GM12878 (cell line): Measurements from ENCODE around the gene RPL27. TPM values are rescaled to one million over a fixed set of nuclear protein-coding genes. Genes with fewer than 3 reads are reported as not detected.

Experiments used
- BACH1 ChIP-seq: fragments of 450-650 bp; IDR thresholded peaks from 2 replicates; pipeline ENCODE4 v1.6.1; 2017; ENCODE audit warnings: mild to moderate bottlenecking, borderline replicate concordance
- BCL11A ChIP-seq: IDR thresholded peaks from 2 replicates; pipeline ENCODE4 v1.6.1; 2011; ENCODE audit warnings: low read depth, low read length
- CBX3 ChIP-seq: fragments of 200-600 bp; sonication (generic); IDR thresholded peaks from 2 replicates; pipeline ENCODE4 v1.6.1; 2016; ENCODE audit warnings: low read depth, borderline replicate concordance
- CBX5 ChIP-seq: sonication (generic); IDR thresholded peaks from 2 replicates; pipeline ENCODE4 v1.6.1; 2016; ENCODE audit warnings: low read depth, moderate library complexity, mild to moderate bottlenecking, inconsistent platforms
- CHD1 ChIP-seq: IDR thresholded peaks from 2 replicates; pipeline ENCODE4 v1.6.1; 2012; ENCODE audit warnings: low read depth, low read length, improper control_type of control experiment
- CREM ChIP-seq: IDR thresholded peaks from 2 replicates; pipeline ENCODE4 v1.6.1; 2014; ENCODE audit warnings: antibody characterized with exemption, low read depth
- DPF2 ChIP-seq: fragments of 450-650 bp; IDR thresholded peaks from 2 replicates; pipeline ENCODE4 v1.6.1; 2017; ENCODE audit warnings: mild to moderate bottlenecking
- ESRRA ChIP-seq: IDR thresholded peaks from 2 replicates; pipeline ENCODE4 v1.6.1; 2012; ENCODE audit warnings: mild to moderate bottlenecking, low read length, improper control_type of control experiment
- FOS ChIP-seq: IDR thresholded peaks from 3 replicates; pipeline ENCODE4 v1.6.1; 2011; ENCODE audit warnings: borderline replicate concordance; ENCODE audit not compliant: insufficient read length; ENCODE audit errors: extremely low read depth
- HDGF ChIP-seq: fragments of 450-650 bp; IDR thresholded peaks from 2 replicates; pipeline ENCODE4 v1.6.1; 2016; ENCODE audit warnings: antibody characterized with exemption
- JUNB ChIP-seq: IDR thresholded peaks from 2 replicates; pipeline ENCODE4 v1.6.1; 2016; ENCODE audit warnings: antibody characterized with exemption, mild to moderate bottlenecking
- LARP7 ChIP-seq: fragments of 450-650 bp; IDR thresholded peaks from 2 replicates; pipeline ENCODE4 v1.6.1; 2017; ENCODE audit warnings: mild to moderate bottlenecking
- MLLT1 ChIP-seq: fragments of 450-650 bp; IDR thresholded peaks from 2 replicates; pipeline ENCODE4 v1.6.1; 2016; ENCODE audit warnings: mild to moderate bottlenecking
- NRF1 ChIP-seq: conservative IDR thresholded peaks from 2 replicates; pipeline ENCODE4 v1.6.1; 2011; ENCODE audit warnings: mild to moderate bottlenecking, low read depth, low read length, improper control_type of control experiment
- POLR2A ChIP-seq: IDR thresholded peaks from 2 replicates; pipeline ENCODE4 v1.6.1; 2011; ENCODE audit warnings: low read depth, mild to moderate bottlenecking, low read length
- RAD21 ChIP-seq: IDR thresholded peaks from 2 replicates; pipeline ENCODE4 v1.6.1; 2011; ENCODE audit warnings: mild to moderate bottlenecking, low read depth, low read length, moderate library complexity; ENCODE audit not compliant: insufficient read depth
- SRF ChIP-seq, 2 experiments: IDR thresholded peaks; 2 replicates each; pipeline ENCODE4 v1.6.1; 2011; ENCODE audit warnings: low read depth in 2 of 2, low read length in 2 of 2, mild to moderate bottlenecking in 1 of 2, moderate library complexity in 1 of 2
- ZSCAN29 ChIP-seq: fragments of 450-650 bp; IDR thresholded peaks from 2 replicates; pipeline ENCODE4 v1.6.1; 2017; ENCODE audit warnings: mild to moderate bottlenecking, moderate library complexity
- polyA plus RNA-seq, 11 experiments: library from polyadenylated mRNA; depleted of rRNA in 4 of 11; unstranded in 6 of 11; stranded (reverse) in 5 of 11; fragments of >200 nt; fragmentation: Nextera tagmentation in 4 of 11; fragmentation: Illumina TruSeq in 1 of 11; extraction: Ambion mirVana in 4 of 11; extraction: Trizol in 1 of 11; gene quantifications; 1 replicate in 1 of 11; 2 replicates in 10 of 11; pipeline versions ENCODE4 v1.2.1 to v1.2.3, GENCODE V29; 2011 to 2016; ENCODE audit warnings: inconsistent platforms in 2 of 11, missing spikeins in 2 of 11, low read depth in 1 of 11
- total RNA-seq, 4 experiments: library from RNA; depleted of rRNA in 3 of 4; stranded (reverse); fragments of >200 nt in 3 of 4; fragmentation: Illumina TruSeq in 1 of 4; extraction: Trizol in 1 of 4; gene quantifications; 2 replicates each; pipeline versions ENCODE4 v1.2.1 to v1.2.3, GENCODE V29; 2013 to 2021
- TF ChIP-seq, protein P1 (sequence below): IDR thresholded peaks from 2 replicates; pipeline ENCODE4 v1.6.1; 2012; ENCODE audit warnings: low read depth, low read length, improper control_type of control experiment
- TF ChIP-seq, protein P2 (sequence below): fragments of 150-350 bp; IDR thresholded peaks from 2 replicates; pipeline ENCODE4 v1.6.1; 2016; ENCODE audit warnings: low read depth, low read length
- TF ChIP-seq, protein P3 (sequence below), 3 experiments: IDR thresholded peaks in 2 of 3; conservative IDR thresholded peaks in 1 of 3; 2 replicates each; pipeline ENCODE4 v1.5.1; 2011; ENCODE audit warnings: low read depth in 3 of 3, low read length in 3 of 3, mild to moderate bottlenecking in 3 of 3, control low read depth in 2 of 3, moderate library complexity in 2 of 3, inconsistent platforms in 1 of 3, mixed read lengths in 1 of 3; ENCODE audit not compliant: control insufficient read depth in 2 of 3, insufficient read depth in 1 of 3; ENCODE audit errors: extremely low read depth in 1 of 3

Gene RPL27
- total and polyA plus RNA-seq, 10 of the 15 experiments (the other 5 are each of a cell fraction or from before 2014, with no cell fraction given) = 1,748 to 6,934 (median 3,779) TPM

DNA sequence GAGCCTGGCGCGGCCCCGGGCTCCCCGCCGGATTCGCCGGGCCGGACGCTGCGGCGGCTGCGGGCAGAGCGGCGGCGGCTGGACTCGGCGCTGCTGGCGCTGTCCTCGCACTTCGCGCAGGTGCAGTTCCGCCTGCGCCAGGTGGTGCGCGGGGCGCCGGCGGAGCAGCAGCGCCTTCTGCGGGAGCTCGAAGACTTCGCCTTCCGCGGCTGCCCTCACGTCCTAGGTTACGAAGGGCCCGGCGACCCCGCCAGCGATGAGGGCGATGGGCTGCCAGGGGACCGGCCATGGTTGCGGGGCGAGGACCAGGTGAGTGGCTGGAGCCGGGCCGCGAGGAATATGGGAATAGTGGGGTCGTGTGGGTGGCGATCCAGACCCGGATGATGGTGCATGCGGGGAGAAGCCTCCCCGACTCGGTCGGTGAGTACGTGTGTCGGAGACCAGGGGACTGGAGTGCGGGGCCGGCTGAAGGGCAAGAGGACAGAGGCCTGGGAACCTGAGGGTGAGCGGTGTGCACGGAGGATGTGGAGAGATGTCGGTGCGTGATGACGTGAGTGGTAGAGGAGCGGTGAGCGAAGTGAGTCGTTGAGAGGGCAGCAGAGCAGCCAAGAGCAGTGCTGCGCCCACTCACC lies 17.3 kb upstream of the RPL27 start (continued):
- TF ChIP-seq MLLT1 = peak; percentile 28; the same call in 1 of the 2 replicates
- TF ChIP-seq POLR2A = peak; percentile 75
- TF ChIP-seq CBX5 = no peak
- TF ChIP-seq CBX3 = no peak
- 0 out of 2 replicates have a peak, but pooled peaks have one; percentile 18 for TF ChIP-seq DPF2
- peak; percentile 83 for TF ChIP-seq ZSCAN29
- TF ChIP-seq, protein P1, sequence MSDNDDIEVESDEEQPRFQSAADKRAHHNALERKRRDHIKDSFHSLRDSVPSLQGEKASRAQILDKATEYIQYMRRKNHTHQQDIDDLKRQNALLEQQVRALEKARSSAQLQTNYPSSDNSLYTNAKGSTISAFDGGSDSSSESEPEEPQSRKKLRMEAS = no peak
- TF ChIP-seq CREM = peak; percentile 81
- peak; percentile 98; the same call in 1 of the 2 replicates for TF ChIP-seq LARP7
- peak; percentile 24; the same call in 1 of the 2 replicates for TF ChIP-seq NRF1
- TF ChIP-seq, protein P2, sequence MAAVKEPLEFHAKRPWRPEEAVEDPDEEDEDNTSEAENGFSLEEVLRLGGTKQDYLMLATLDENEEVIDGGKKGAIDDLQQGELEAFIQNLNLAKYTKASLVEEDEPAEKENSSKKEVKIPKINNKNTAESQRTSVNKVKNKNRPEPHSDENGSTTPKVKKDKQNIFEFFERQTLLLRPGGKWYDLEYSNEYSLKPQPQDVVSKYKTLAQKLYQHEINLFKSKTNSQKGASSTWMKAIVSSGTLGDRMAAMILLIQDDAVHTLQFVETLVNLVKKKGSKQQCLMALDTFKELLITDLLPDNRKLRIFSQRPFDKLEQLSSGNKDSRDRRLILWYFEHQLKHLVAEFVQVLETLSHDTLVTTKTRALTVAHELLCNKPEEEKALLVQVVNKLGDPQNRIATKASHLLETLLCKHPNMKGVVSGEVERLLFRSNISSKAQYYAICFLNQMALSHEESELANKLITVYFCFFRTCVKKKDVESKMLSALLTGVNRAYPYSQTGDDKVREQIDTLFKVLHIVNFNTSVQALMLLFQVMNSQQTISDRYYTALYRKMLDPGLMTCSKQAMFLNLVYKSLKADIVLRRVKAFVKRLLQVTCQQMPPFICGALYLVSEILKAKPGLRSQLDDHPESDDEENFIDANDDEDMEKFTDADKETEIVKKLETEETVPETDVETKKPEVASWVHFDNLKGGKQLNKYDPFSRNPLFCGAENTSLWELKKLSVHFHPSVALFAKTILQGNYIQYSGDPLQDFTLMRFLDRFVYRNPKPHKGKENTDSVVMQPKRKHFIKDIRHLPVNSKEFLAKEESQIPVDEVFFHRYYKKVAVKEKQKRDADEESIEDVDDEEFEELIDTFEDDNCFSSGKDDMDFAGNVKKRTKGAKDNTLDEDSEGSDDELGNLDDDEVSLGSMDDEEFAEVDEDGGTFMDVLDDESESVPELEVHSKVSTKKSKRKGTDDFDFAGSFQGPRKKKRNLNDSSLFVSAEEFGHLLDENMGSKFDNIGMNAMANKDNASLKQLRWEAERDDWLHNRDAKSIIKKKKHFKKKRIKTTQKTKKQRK = no peak
- no peak for TF ChIP-seq JUNB
- TF ChIP-seq FOS = no peak
- TF ChIP-seq, protein P3, sequence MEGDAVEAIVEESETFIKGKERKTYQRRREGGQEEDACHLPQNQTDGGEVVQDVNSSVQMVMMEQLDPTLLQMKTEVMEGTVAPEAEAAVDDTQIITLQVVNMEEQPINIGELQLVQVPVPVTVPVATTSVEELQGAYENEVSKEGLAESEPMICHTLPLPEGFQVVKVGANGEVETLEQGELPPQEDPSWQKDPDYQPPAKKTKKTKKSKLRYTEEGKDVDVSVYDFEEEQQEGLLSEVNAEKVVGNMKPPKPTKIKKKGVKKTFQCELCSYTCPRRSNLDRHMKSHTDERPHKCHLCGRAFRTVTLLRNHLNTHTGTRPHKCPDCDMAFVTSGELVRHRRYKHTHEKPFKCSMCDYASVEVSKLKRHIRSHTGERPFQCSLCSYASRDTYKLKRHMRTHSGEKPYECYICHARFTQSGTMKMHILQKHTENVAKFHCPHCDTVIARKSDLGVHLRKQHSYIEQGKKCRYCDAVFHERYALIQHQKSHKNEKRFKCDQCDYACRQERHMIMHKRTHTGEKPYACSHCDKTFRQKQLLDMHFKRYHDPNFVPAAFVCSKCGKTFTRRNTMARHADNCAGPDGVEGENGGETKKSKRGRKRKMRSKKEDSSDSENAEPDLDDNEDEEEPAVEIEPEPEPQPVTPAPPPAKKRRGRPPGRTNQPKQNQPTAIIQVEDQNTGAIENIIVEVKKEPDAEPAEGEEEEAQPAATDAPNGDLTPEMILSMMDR (IDR thresholded peaks at IDR 0.05 in 2 of 3, conservative IDR thresholded peaks at IDR 0.05 in 1 of 3; ENCODE audit: control insufficient read depth in 2 of 3, extremely low read depth in 1 of 3, insufficient read depth in 1 of 3, low read depth in 3 of 3, low read length in 3 of 3) = peak in 2 of 3 experiments; percentile 21 to 38; a peak in 2 of 6 replicates
- no peak for TF ChIP-seq RAD21
- peak in 1 of 2 experiments; percentile 1; a peak in 1 of 4 replicates for TF ChIP-seq SRF (IDR thresholded peaks at IDR 0.05; ENCODE audit: low read depth in 2 of 2, low read length in 2 of 2)
- TF ChIP-seq CHD1 = no peak
- TF ChIP-seq BACH1 = peak; percentile 39; the same call in 1 of the 2 replicates
- no peak for TF ChIP-seq ESRRA
- no peak for TF ChIP-seq BCL11A
- peak; percentile 95 for TF ChIP-seq HDGF
